Breast epithelium (tissue), 3 donors: Measurements from ENCODE around the gene GPR173.

ENCODE experiments used
- POLR2A ChIP-seq: fragments of 450-650 bp; IDR thresholded peaks from one replicate; pipeline ENCODE4 v1.6.1; 2016; ENCODE audit warnings: antibody characterized with exemption, mild to moderate bottlenecking, moderate library complexity
- TF ChIP-seq, protein P1 (sequence below), 3 donors: fragments of 450-650 bp; IDR thresholded peaks; one replicate each; pipeline ENCODE4 v1.5.1; 2016 to 2017; ENCODE audit warnings: antibody characterized with exemption in 3 of 3, mild to moderate bottlenecking in 3 of 3, moderate library complexity in 3 of 3

DNA sequence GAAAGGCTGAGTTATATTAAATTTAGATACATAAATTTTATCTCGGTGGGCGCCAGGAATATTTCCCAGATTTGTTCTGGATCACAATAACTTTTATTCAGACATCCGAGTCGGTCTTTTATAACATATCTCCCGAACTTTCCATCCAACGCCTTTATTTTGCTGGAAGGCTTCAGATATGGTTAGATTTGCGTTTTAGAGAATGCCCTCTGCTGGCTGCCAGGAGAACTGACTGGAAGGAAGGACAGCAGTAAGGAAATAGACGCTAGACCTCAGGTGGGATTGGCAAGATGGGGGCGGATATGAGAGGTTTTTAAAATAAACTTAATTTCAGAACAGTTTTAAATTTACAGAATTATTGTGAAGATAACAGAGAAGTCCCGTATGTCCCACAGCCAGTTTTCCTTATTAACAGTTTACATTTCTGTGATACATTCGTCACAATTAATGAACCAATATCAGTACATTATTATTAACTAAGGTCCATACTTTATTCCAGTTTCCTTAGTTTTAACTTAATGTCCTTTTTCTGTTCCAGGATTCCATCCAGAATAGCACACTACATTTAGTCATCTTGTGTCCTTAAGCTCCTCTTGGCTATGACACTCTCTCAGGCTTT is 40.7 kb downstream of the GPR173 start:
- TF ChIP-seq, protein P1, sequence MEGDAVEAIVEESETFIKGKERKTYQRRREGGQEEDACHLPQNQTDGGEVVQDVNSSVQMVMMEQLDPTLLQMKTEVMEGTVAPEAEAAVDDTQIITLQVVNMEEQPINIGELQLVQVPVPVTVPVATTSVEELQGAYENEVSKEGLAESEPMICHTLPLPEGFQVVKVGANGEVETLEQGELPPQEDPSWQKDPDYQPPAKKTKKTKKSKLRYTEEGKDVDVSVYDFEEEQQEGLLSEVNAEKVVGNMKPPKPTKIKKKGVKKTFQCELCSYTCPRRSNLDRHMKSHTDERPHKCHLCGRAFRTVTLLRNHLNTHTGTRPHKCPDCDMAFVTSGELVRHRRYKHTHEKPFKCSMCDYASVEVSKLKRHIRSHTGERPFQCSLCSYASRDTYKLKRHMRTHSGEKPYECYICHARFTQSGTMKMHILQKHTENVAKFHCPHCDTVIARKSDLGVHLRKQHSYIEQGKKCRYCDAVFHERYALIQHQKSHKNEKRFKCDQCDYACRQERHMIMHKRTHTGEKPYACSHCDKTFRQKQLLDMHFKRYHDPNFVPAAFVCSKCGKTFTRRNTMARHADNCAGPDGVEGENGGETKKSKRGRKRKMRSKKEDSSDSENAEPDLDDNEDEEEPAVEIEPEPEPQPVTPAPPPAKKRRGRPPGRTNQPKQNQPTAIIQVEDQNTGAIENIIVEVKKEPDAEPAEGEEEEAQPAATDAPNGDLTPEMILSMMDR (IDR thresholded peaks at IDR 0.05), result peak; percentile 48 to 73 (median 58)
- no peak for TF ChIP-seq POLR2A
